Right forelimb (tissue), 1 donor: ENCODE results near the gene TRMT11.
"Not testable (repeated sequence)": the region's sequence is repeated elsewhere in the genome, so short reads cannot be mapped to it uniquely, and the experiment has no call there.

Experiments used
- DNase-seq: peaks from one replicate; pipeline ENCODE4 v3.0.0-alpha.2; 2018

TRMT11 gene

GRCh38 chr6:125994670-125995488 lies 8.5 kb downstream of the TRMT11 start:
- no peak for DNase-seq

- DNase-seq: peak; percentile 64
These were observed 9.7 kb downstream of the TRMT11 start for GRCh38 chr6:125995972-125996580.

GRCh38 chr6:126002755-126003679 lies 16.7 kb downstream of the TRMT11 start:
- DNase-seq: no peak

GRCh38 chr6:126007800-126008199 lies 21.5 kb downstream of the TRMT11 start:
- no peak for DNase-seq

GRCh38 chr6:126010040-126010439 lies 23.7 kb downstream of the TRMT11 start:
- DNase-seq: no peak

- no peak for DNase-seq
These were observed 29.5 kb downstream of the TRMT11 start for GRCh38 chr6:126015863-126016262.

GRCh38 chr6:126016591-126016990 lies 30.3 kb downstream of the TRMT11 start:
- DNase-seq: no peak

- DNase-seq: no peak
These were observed 31.3 kb downstream of the TRMT11 start for GRCh38 chr6:126017668-126018067.

- DNase-seq: no peak
These were observed 34.1 kb downstream of the TRMT11 start for GRCh38 chr6:126020305-126021050.

GRCh38 chr6:126023474-126023873 lies 37.1 kb downstream of the TRMT11 start:
- DNase-seq: not testable (repeated sequence)

- DNase-seq: no peak
These were observed 39.7 kb downstream of the TRMT11 start for GRCh38 chr6:126026001-126026400.

GRCh38 chr6:126027601-126028000 lies 41.3 kb downstream of the TRMT11 start:
- no peak for DNase-seq

- no peak for DNase-seq
These were observed 43.7 kb downstream of the TRMT11 start for GRCh38 chr6:126030045-126030444.

GRCh38 chr6:126033696-126034095 lies 47.4 kb downstream of the TRMT11 start:
- DNase-seq: no peak

GRCh38 chr6:126034656-126035055 lies 48.3 kb downstream of the TRMT11 start:
- DNase-seq: no peak

- DNase-seq: no peak
These were observed 49.4 kb downstream of the TRMT11 start for GRCh38 chr6:126035764-126036163.

GRCh38 chr6:126038234-126038633 lies 51.9 kb downstream of the TRMT11 start:
- DNase-seq: no peak

- no peak for DNase-seq
These were observed 52.9 kb downstream of the TRMT11 start for GRCh38 chr6:126039284-126039683.

GRCh38 chr6:126040394-126040793 lies 54.1 kb downstream of the TRMT11 start:
- no peak for DNase-seq

GRCh38 chr6:126040826-126041225 lies 54.5 kb downstream of the TRMT11 start:
- DNase-seq: no peak

- DNase-seq: no peak
These were observed 55.2 kb downstream of the TRMT11 start for GRCh38 chr6:126041516-126041915.

- DNase-seq: no peak
These were observed 55.7 kb downstream of the TRMT11 start for GRCh38 chr6:126042001-126042419.

- no peak for DNase-seq
These were observed 61.3 kb downstream of the TRMT11 start for GRCh38 chr6:126047648-126048047.
